H1 (cell line): ENCODE results near the gene WNT7A. TPM values are rescaled to one million over a fixed set of nuclear protein-coding genes. Genes with fewer than 3 reads are reported as not detected.

Experiments
- CTCF ChIA-PET: fragments of 300-600 bp; sonication (Branson Sonifier 250); formaldehyde crosslinking; loops from one replicate; lab custom pipeline; 2021; ENCODE audit not compliant: partially characterized antibody; lab: Charles Lee
- POLR2A ChIA-PET: fragments of 300-600 bp; sonication (Branson Sonifier 250); formaldehyde crosslinking; loops from one replicate; lab custom pipeline; 2021; ENCODE audit warnings: inconsistent platforms; ENCODE audit not compliant: partially characterized antibody; lab: Charles Lee
- DNase-seq, 2 experiments: peaks; one replicate each; pipeline versions ENCODE4 v3.0.0 to v3.0.0-alpha.2; 2010 to 2022; ENCODE audit warnings: low spot score in 2 of 2, low read depth in 1 of 2, mixed read lengths in 1 of 2
- FAIRE-seq: peaks from 2 replicates; lab custom pipeline; 2011; peaks lifted over from hg19 to GRCh38; lab: Jason Lieb, UNC
- H2AFZ ChIP-seq: 2 replicates; pipeline ENCODE4 v1.8.1; 2012; ENCODE audit warnings: low read length, inconsistent platforms
- H2AK5ac ChIP-seq: 2 replicates; pipeline ENCODE4 v1.6.1; 2013; ENCODE audit warnings: low read depth, low read length
- H2BK120ac ChIP-seq: replicated peaks from 2 replicates; pipeline ENCODE3; 2013; ENCODE audit warnings: low read depth, low read length, inconsistent platforms
- H2BK12ac ChIP-seq: 2 replicates; pipeline ENCODE4 v1.6.1; 2013; ENCODE audit warnings: low read depth, low read length
- H2BK15ac ChIP-seq: 2 replicates; pipeline ENCODE4 v1.6.1; 2013; ENCODE audit warnings: low read length
- H2BK20ac ChIP-seq: 2 replicates; pipeline ENCODE4 v1.6.1; 2013; ENCODE audit warnings: low read length
- H2BK5ac ChIP-seq: 2 replicates; pipeline ENCODE4 v1.6.1; 2013; ENCODE audit warnings: low read depth, low read length
- H3K14ac ChIP-seq: 2 replicates; pipeline ENCODE4 v1.6.1; 2013; ENCODE audit warnings: inconsistent platforms; ENCODE audit not compliant: insufficient read length
- H3K18ac ChIP-seq: 2 replicates; pipeline ENCODE4 v1.6.1; 2013; ENCODE audit warnings: low read length; ENCODE audit errors: extremely low read depth
- H3K23ac ChIP-seq: 2 replicates; pipeline ENCODE4 v1.6.1; 2013; ENCODE audit warnings: inconsistent platforms; ENCODE audit not compliant: insufficient read length
- H3K23me2 ChIP-seq: 2 replicates; pipeline ENCODE4 v1.6.1; 2013; ENCODE audit warnings: low read depth, low read length
- H3K27ac ChIP-seq: 2 replicates; pipeline ENCODE4 v1.6.1; 2011; ENCODE audit warnings: low read depth, low read length, inconsistent platforms
- H3K27me3 ChIP-seq, 4 experiments: replicated peaks in 1 of 4; 1 replicate in 1 of 4; 2 replicates in 3 of 4; pipeline versions ENCODE4 v1.6.1 to v1.8.1; 2011 to 2013; ENCODE audit warnings: low read length in 3 of 4, mild to moderate bottlenecking in 3 of 4, inconsistent platforms in 2 of 4, mixed read lengths in 2 of 4, moderate library complexity in 1 of 4; ENCODE audit not compliant: control insufficient read depth in 3 of 4, insufficient read depth in 3 of 4; ENCODE audit errors: extremely low read depth in 1 of 4
- H3K36me3 ChIP-seq, 4 experiments: 2 replicates each; pipeline versions ENCODE4 v1.6.1 to v1.8.1; 2011 to 2013; ENCODE audit warnings: mild to moderate bottlenecking in 4 of 4, low read length in 3 of 4, moderate library complexity in 2 of 4, control low read depth in 1 of 4, inconsistent platforms in 1 of 4; ENCODE audit not compliant: insufficient read depth in 4 of 4, control insufficient read depth in 2 of 4
- H3K4ac ChIP-seq: replicated peaks from 2 replicates; pipeline ENCODE3; 2013; ENCODE audit warnings: low read length, low read depth, mixed read lengths, inconsistent platforms; ENCODE audit not compliant: insufficient read length
- H3K4me1 ChIP-seq, 4 experiments: replicated peaks in 1 of 4; 1 replicate in 1 of 4; 2 replicates in 3 of 4; pipeline versions ENCODE4 v1.6.1 to v1.8.1; 2011 to 2013; ENCODE audit warnings: low read length in 3 of 4, inconsistent platforms in 2 of 4, mixed read lengths in 1 of 4; ENCODE audit not compliant: insufficient read depth in 4 of 4, control insufficient read depth in 3 of 4
- H3K4me2 ChIP-seq, 2 experiments: 2 replicates each; pipeline versions ENCODE4 v1.6.1 to v1.8.1; 2011 to 2013; ENCODE audit warnings: low read depth in 2 of 2, low read length in 2 of 2, control low read depth in 1 of 2, inconsistent platforms in 1 of 2, mild to moderate bottlenecking in 1 of 2; ENCODE audit not compliant: insufficient read depth in 1 of 2
- H3K4me3 ChIP-seq, 4 experiments: fragments of 200-600, 300-600 bp in 1 of 4; sonication (generic), shearing (Covaris generic), sonication (Bioruptor Twin) in 1 of 4; 2 replicates each; pipeline versions ENCODE4 v1.5.1 to v1.8.1; 2011 to 2016; ENCODE audit warnings: low read length in 4 of 4, low read depth in 3 of 4, control low read depth in 2 of 4, inconsistent platforms in 2 of 4, mild to moderate bottlenecking in 2 of 4, mixed read lengths in 1 of 4, moderate library complexity in 1 of 4; ENCODE audit not compliant: insufficient read depth in 2 of 4; ENCODE audit errors: extremely low read depth in 1 of 4
- H3K56ac ChIP-seq: replicated peaks from 2 replicates; pipeline ENCODE3; 2013; ENCODE audit warnings: low read depth, mild to moderate bottlenecking, mixed read lengths, low read length, inconsistent platforms; ENCODE audit not compliant: insufficient read length
- H3K79me1 ChIP-seq: 2 replicates; pipeline ENCODE4 v1.6.1; 2013; ENCODE audit warnings: low read depth, low read length, control low read depth
- H3K79me2 ChIP-seq, 2 experiments: 2 replicates each; pipeline versions ENCODE4 v1.6.1 to v1.8.1; 2012 to 2013; ENCODE audit warnings: low read length in 2 of 2, mild to moderate bottlenecking in 2 of 2, inconsistent platforms in 1 of 2; ENCODE audit not compliant: insufficient read depth in 2 of 2, control insufficient read depth in 1 of 2
- H3K9ac ChIP-seq, 4 experiments: replicated peaks in 1 of 4; 1 replicate in 1 of 4; 2 replicates in 3 of 4; pipeline versions ENCODE4 v1.6.1 to v1.8.1; 2011 to 2013; ENCODE audit warnings: low read depth in 3 of 4, low read length in 3 of 4, control low read depth in 2 of 4, mild to moderate bottlenecking in 2 of 4, moderate library complexity in 2 of 4, inconsistent platforms in 1 of 4; ENCODE audit errors: extremely low read depth in 1 of 4
- H3K9me3 ChIP-seq, 2 experiments: 2 replicates each; pipeline versions ENCODE4 v1.6.1 to v1.8.1; 2012 to 2013; ENCODE audit warnings: mild to moderate bottlenecking in 2 of 2, moderate library complexity in 2 of 2, control low read depth in 1 of 2, inconsistent platforms in 1 of 2, low read depth in 1 of 2, low read length in 1 of 2, mixed read lengths in 1 of 2; ENCODE audit not compliant: insufficient read depth in 2 of 2
- H4K20me1 ChIP-seq, 2 experiments: replicated peaks in 1 of 2; 2 replicates each; pipeline versions ENCODE3 to v1.8.1; 2011 to 2013; ENCODE audit warnings: inconsistent platforms in 2 of 2, low read length in 2 of 2, mild to moderate bottlenecking in 1 of 2; ENCODE audit not compliant: insufficient read depth in 2 of 2, control insufficient read depth in 1 of 2
- H4K5ac ChIP-seq: 2 replicates; pipeline ENCODE4 v1.6.1; 2013; ENCODE audit warnings: low read length, low read depth, mixed read lengths, inconsistent platforms; ENCODE audit not compliant: insufficient read length
- H4K8ac ChIP-seq: 2 replicates; pipeline ENCODE4 v1.8.0; 2013; ENCODE audit warnings: mild to moderate bottlenecking, moderate library complexity, low read length, inconsistent platforms; ENCODE audit not compliant: insufficient read depth; ENCODE audit errors: extremely low read depth
- H4K91ac ChIP-seq: replicated peaks from 2 replicates; pipeline ENCODE3; 2013; ENCODE audit warnings: low read length, mixed read lengths, inconsistent platforms; ENCODE audit not compliant: insufficient read length
- BACH1 ChIP-seq: IDR thresholded peaks from 2 replicates; pipeline ENCODE4 v1.6.1; 2012; ENCODE audit warnings: low read length, improper control_type of control experiment
- CBX8 ChIP-seq: fragments of 300-800, 300-1000 bp; sonication (generic); IDR thresholded peaks from 2 replicates; pipeline ENCODE4 v1.7.1; 2016; ENCODE audit warnings: low read depth, low read length, borderline replicate concordance
- EZH2 ChIP-seq: fragments of 200-600 bp; sonication (generic); IDR thresholded peaks from 2 replicates; pipeline ENCODE4 v1.7.1; 2012; ENCODE audit warnings: low read depth, mild to moderate bottlenecking, moderate library complexity, low read length, inconsistent platforms; ENCODE audit not compliant: severe bottlenecking
- JUN ChIP-seq: IDR thresholded peaks from 2 replicates; pipeline ENCODE4 v1.6.1; 2011; ENCODE audit warnings: low read depth, mild to moderate bottlenecking, improper control_type of control experiment, low read length
- JUND ChIP-seq: IDR thresholded peaks from 2 replicates; pipeline ENCODE4 v1.6.1; 2011; ENCODE audit warnings: mild to moderate bottlenecking, improper control_type of control experiment, low read length
- KDM4A ChIP-seq: IDR thresholded peaks from one replicate; pipeline ENCODE4 v1.7.1; 2012; ENCODE audit warnings: low read depth, mild to moderate bottlenecking, moderate library complexity, low read length, inconsistent platforms; ENCODE audit not compliant: severe bottlenecking
- KDM5A ChIP-seq: fragments of 200-600 bp; IDR thresholded peaks from 2 replicates; pipeline ENCODE4 v1.7.1; 2012; ENCODE audit warnings: mild to moderate bottlenecking, low read length, inconsistent platforms, mixed read lengths
- PHF8 ChIP-seq: fragments of 200-600 bp; sonication (generic); conservative IDR thresholded peaks from 2 replicates; pipeline ENCODE4 v1.7.1; 2012; ENCODE audit warnings: low read depth, mild to moderate bottlenecking, inconsistent platforms, low read length, moderate library complexity
- SRF ChIP-seq: IDR thresholded peaks from 2 replicates; pipeline ENCODE4 v1.6.1; 2011; ENCODE audit warnings: mild to moderate bottlenecking, low read depth, low read length, moderate library complexity
- TAF1 ChIP-seq: IDR thresholded peaks from 2 replicates; pipeline ENCODE4 v1.6.1; 2011; ENCODE audit warnings: mild to moderate bottlenecking, low read depth, low read length
- WGBS, 2 experiments: shearing (Covaris generic) in 1 of 2; methylation state at CpG; one replicate each; pipeline versions ENCODE4 v1.1.6 to v1.1.7; 2013 to 2015; ENCODE audit warnings: low lambda C conversion rate in 2 of 2, mixed read lengths in 2 of 2, inconsistent platforms in 1 of 2, low coverage in 1 of 2, missing lambda C conversion rate in 1 of 2; ENCODE audit not compliant: insufficient replicate concordance in 2 of 2, insufficient coverage in 1 of 2, insufficient read length in 1 of 2; ENCODE audit errors: extremely low coverage in 1 of 2, missing lambda C conversion rate in 1 of 2; 5-methylcytosine and 5-hydroxymethylcytosine counted together
- polyA plus RNA-seq, 7 experiments: library from polyadenylated mRNA; depleted of rRNA in 3 of 7; stranded (reverse) in 5 of 7; unstranded in 2 of 7; fragments of >200 nt in 5 of 7; fragments of 200-250 nt in 2 of 7; gene quantifications; 1 replicate in 5 of 7; 2 replicates in 1 of 7; 4 replicates in 1 of 7; pipeline versions ENCODE4 v1.2.1 to v1.2.3, GENCODE V29; 2011 to 2013; ENCODE audit warnings: missing spikeins in 2 of 7, mixed read lengths in 2 of 7
- total RNA-seq: library from RNA; stranded (reverse); fragmentation: NEBNext Ultra II Directional; extraction: Animal tissue kit (Norgen Biotek cat#: 25700); gene quantifications from 2 replicates; pipeline ENCODE4 v1.2.1, GENCODE V29; 2021

The WNT7A gene
- total and polyA plus RNA-seq, 2 of the 8 experiments (the other 6 are each of a cell fraction or from before 2014, with no cell fraction given), result 0.02 TPM; not detected in 1

- Histone ChIP-seq H2AK5ac (no peak overlapping the region), H3K36me3 (no peaks in the 10 kb centered on the region), H4K91ac (no peak overlapping the region), H3K9me3 (no peaks in the 10 kb centered on the region), H2BK12ac (no peak overlapping the region), H3K27ac (no peak overlapping the region), H3K4me1 (peaks cover 0 to 19% (median 4%) of the 10 kb centered on the region in 4 experiments; a peak in 2 of 7 replicates), H3K9ac (no peak overlapping the region), H3K23me2 (no peaks in the 10 kb centered on the region), H4K8ac (no peak overlapping the region), H3K27me3 (no peaks in the 10 kb centered on the region), H3K79me2 (no peaks in the 10 kb centered on the region), H3K14ac (no peak overlapping the region), H2BK5ac (no peak overlapping the region), H3K79me1 (no peaks in the 10 kb centered on the region), H2BK15ac (no peak overlapping the region), H2BK120ac (no peak overlapping the region), H3K18ac (no peak overlapping the region), H4K5ac (no peak overlapping the region), H2AFZ (no peak overlapping the region), H3K4ac (no peak overlapping the region), H2BK20ac (no peak overlapping the region), H3K23ac (no peak overlapping the region), H3K4me2 (no peak overlapping the region), H3K56ac (no peak overlapping the region), H3K4me3 (no peak overlapping the region), H4K20me1 (no peaks in the 10 kb centered on the region)
- 85% methylated on average over 5 of the region's 5 CpGs; no CpG with 5 or more reads in 1 of the 2 experiments for WGBS, 2 experiments
- no peak for FAIRE-seq
- DNase-seq, result no peak
- CTCF ChIA-PET, result interaction anchor here (0.9 to 2.9 kb wide), 6 partner anchors 11 to 192 kb away, joined by 3 to 12 read pairs (median 10); partner anchors contain the start of gene WNT7A
- POLR2A ChIA-PET, result no interaction called here
- TF ChIP-seq JUN (no peak), BACH1 (no peak), KDM5A (no peak), SRF (no peak), CBX8 (no peak), PHF8 (no peak), KDM4A (no peak), EZH2 (no peak), JUND (no peak), TAF1 (no peak)
Observed at GRCh38 chr3:13849018-13849417, 30.9 kb downstream of the WNT7A start.
